Inflammatory macrophage (primary cell): ENCODE measurements around the gene NKD2.

Experiments
- DNase-seq, 2 donors: peaks; one replicate each; pipeline ENCODE4 v3.0.0-alpha.2; 2020 to 2022

NKD2 gene

DNA sequence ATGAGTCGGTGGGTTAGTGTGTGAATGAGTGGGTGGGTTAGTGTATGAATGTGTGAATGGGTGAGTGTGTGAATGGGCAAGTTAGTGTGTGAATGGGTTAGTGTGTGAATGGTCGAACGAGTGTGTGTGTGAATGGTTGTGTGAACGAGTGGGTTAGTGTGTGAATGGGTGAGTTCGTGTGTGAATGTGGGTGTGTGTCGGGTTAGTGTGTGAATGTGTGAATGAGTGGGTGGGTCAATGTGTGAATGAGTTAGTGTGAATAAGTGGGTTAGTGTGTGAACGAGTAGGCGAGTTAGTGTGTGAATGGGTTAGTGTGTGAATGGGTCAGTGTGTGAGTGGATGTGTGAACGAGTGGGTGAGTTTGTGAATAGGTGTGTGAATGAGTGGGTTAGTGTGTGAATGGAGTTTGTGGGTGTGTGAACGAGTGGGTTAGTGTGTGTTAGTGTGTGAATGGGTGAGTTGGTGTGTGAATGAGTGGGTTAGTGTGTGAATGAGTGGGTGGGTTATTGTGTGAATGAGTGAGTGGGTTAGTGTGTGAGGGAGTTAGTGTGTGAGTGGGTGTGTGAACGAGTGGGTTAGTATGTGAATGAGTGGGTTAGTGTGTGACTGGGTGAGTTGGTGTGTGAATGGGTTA is 38.8 kb downstream of the NKD2 start:
- DNase-seq = no peak

- DNase-seq = no peak
Measured at GRCh38 chr5:1048162-1048721, 39.6 kb downstream of the NKD2 start.

GRCh38 chr5:1048861-1049838 is 40.5 kb downstream of the NKD2 start:
- no peak for DNase-seq

GRCh38 chr5:1050423-1051365 is 42.1 kb downstream of the NKD2 start:
- DNase-seq = no peak

- DNase-seq = no peak
Measured at GRCh38 chr5:1051366-1051720, 42.7 kb downstream of the NKD2 start.

GRCh38 chr5:1052076-1052475 is 43.5 kb downstream of the NKD2 start:
- no peak for DNase-seq

GRCh38 chr5:1052641-1053390 is 44.2 kb downstream of the NKD2 start:
- no peak for DNase-seq

- DNase-seq = no peak
Measured at GRCh38 chr5:1053391-1054017, 44.9 kb downstream of the NKD2 start.

- no peak for DNase-seq
Measured at GRCh38 chr5:1054018-1054798, 45.6 kb downstream of the NKD2 start.

DNA sequence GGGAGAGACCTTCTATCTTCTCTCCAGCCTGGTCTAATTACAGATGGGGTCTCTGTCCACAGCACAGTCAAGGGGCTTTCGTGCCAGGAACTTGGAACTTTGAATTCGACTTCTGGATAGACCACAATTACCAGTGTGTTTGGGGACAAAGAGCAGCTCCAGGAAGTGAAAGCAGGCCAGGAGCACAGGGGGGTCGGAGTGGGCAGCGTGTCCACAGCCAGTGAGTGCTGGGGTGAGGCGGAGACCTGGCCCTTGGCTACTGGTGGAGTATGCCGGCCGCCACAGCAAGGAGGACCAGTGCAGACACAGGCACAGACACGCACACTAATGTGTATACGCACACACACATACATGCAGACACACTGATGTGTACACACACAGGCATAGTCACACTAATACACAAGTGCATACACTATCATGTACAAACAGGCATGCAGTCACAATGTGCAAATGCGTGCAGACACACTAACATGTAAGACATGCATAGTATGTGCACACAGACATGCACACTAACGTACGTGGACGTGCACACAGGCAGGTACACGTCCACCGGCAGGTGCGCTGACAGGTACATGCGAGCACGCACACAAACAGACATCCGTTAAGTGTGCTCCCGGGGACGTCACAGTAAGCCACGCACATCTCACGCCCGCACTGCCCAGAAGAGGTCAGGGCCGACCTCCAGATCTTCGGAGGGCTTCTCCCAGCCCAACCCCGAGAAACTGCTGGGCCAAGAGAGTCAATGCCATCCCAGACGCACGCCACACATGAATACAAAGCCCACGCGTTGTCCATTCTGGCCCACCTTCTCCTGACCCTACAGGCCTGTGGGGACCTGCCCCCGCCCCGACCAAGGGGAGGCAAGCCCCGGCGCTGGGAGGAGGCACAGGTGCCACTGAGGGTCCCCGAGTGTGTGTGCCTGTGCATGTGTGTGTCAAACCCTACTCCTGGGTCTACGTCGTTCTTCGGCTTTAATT is 46.5 kb downstream of the NKD2 start:
- DNase-seq = no peak

GRCh38 chr5:1055896-1056610 is 47.5 kb downstream of the NKD2 start:
- DNase-seq = no peak

DNA sequence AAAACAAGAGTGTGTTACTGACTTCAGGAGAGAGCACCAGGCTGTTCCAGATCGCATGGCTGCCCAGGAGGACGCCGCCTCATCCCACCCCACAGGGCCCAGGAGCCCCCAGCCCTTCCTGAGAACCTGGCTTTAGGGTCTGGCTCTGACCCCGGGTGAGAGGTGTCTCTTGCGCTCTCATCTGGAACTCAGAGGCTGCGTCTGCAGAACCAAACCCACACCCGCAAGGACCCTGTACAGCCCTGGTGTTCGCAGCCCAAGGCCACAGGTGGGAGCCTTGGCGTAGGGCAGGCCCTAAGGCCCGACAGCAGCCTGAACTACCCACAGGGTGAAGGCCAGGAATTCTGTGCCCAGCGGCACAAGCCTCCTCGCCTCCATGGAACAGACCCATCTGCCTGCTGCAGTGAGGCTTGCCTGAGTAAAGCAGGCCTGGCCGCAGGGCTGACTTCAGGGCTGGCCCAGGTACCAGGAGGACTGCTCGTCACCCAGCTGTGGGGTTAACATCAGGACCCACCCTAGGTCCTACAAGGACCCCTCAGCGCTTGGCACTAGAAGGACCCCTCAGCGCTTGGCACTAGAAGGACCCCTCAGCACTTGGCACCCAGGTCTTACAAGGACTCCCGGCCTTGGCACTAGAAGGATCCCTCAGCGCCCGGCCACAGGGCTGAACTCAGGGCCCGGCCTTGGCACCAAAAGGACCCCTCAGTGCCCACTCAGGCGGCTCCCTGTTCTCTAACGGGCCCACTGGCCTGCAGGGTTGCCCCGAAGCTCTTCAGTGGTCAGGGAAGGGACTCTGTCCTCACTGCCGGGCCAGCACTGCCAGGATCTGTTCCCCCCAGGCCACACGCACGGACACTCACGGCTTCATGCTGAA is 48.2 kb downstream of the NKD2 start:
- DNase-seq = no peak

DNA sequence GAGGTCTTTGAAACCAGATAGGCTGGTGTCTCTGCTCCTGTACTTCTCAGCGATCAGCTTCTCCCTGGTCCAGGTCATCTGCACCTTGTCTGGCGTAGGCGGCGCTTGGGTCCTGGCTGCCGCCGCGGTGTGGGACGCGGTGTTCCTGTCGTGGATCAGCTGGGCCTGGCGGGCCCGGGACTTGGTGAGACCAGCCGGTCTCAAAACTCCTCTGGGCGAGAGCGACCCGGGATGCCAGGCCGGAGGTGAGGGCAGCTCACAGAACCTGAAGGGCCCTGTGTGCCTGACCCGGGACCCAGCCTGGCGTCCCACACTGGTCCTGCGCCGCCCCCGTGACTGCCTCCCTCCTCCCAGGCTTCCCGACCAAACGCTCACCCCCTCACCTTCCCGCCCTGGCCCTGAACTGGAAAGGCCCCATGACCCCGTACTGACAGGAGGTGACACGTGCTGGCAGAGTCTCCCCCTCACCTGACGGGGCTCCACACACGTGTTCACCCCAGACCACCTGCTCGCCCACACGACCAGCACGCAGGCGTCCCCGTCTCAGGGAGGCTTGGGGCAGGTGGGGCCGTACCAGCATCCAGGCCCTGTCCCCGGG is 49.0 kb downstream of the NKD2 start:
- no peak for DNase-seq

GRCh38 chr5:1058083-1058945 is 49.7 kb downstream of the NKD2 start:
- DNase-seq = no peak

- no peak for DNase-seq
Measured at GRCh38 chr5:1058988-1059883, 50.6 kb downstream of the NKD2 start.
